Endothelial cell of umbilical vein (primary cell): Measurements from ENCODE around the gene TRIML1. TPM values are rescaled to one million over a fixed set of nuclear protein-coding genes. Genes with fewer than 3 reads are reported as not detected.

ENCODE experiments used
- BruUV-seq: library from RNA; stranded (reverse); fragments of 400-500 nt; replicated peaks from 2 replicates; lab custom pipeline; 2021; lab: Mats Ljungman, UMichigan
- CTCF ChIA-PET: fragments of 300-600, 350-600 bp; sonication (Branson Sonifier 250); formaldehyde crosslinking; loops from one replicate; lab custom pipeline; 2021; ENCODE audit warnings: antibody characterized with exemption, inconsistent platforms; lab: Charles Lee
- POLR2A ChIA-PET: fragments of 300-600, 350-600 bp; sonication (Branson Sonifier 250); formaldehyde crosslinking; loops from one replicate; lab custom pipeline; 2021; ENCODE audit warnings: antibody characterized with exemption, inconsistent platforms; lab: Charles Lee
- DNase-seq: peaks from one replicate; pipeline ENCODE4 v3.0.0-alpha.2; 2011; ENCODE audit warnings: low read depth, low spot score
- FAIRE-seq: peaks from 2 replicates; lab custom pipeline; 2011; peaks lifted over from hg19 to GRCh38; lab: Jason Lieb, UNC
- H2AFZ ChIP-seq: 2 replicates; pipeline ENCODE4 v1.6.0; 2012; ENCODE audit warnings: low read depth, low read length, control low read depth, inconsistent platforms
- H3K27ac ChIP-seq: 2 replicates; pipeline ENCODE4 v1.5.1; 2011; ENCODE audit warnings: low read depth, mild to moderate bottlenecking, control low read depth, low read length, moderate library complexity; ENCODE audit not compliant: insufficient read depth
- H3K27me3 ChIP-seq, 2 experiments: 2 replicates each; pipeline versions ENCODE4 v1.6.0 to v1.6.1; 2011; ENCODE audit warnings: low read length in 2 of 2, mixed read lengths in 1 of 2; ENCODE audit not compliant: control insufficient read depth in 2 of 2, insufficient read depth in 2 of 2
- H3K36me3 ChIP-seq, 2 experiments: 2 replicates in 1 of 2; 3 replicates in 1 of 2; pipeline ENCODE4 v1.5.1; 2011; ENCODE audit warnings: low read length in 2 of 2, mild to moderate bottlenecking in 1 of 2, moderate library complexity in 1 of 2; ENCODE audit not compliant: control insufficient read depth in 2 of 2, insufficient read depth in 2 of 2; ENCODE audit errors: extremely low read depth in 1 of 2
- H3K4me1 ChIP-seq: 3 replicates; pipeline ENCODE4 v1.5.1; 2011; ENCODE audit warnings: mild to moderate bottlenecking, low read length; ENCODE audit not compliant: control insufficient read depth, insufficient read depth; ENCODE audit errors: extremely low read depth
- H3K4me2 ChIP-seq: 2 replicates; pipeline ENCODE4 v1.6.1; 2011; ENCODE audit warnings: low read length, control low read depth, mixed read lengths; ENCODE audit not compliant: insufficient read depth
- H3K4me3 ChIP-seq, 3 experiments: fragments of 200-600 bp in 1 of 3; sonication (generic), shearing (Covaris generic) in 1 of 3; replicated peaks in 1 of 3; 2 replicates each; pipeline ENCODE4 v1.5.1; 2011 to 2016; ENCODE audit warnings: control low read depth in 3 of 3, low read length in 3 of 3, mild to moderate bottlenecking in 2 of 3, inconsistent platforms in 1 of 3, low read depth in 1 of 3, moderate library complexity in 1 of 3; ENCODE audit not compliant: insufficient read depth in 1 of 3
- H3K79me2 ChIP-seq: 2 replicates; pipeline ENCODE4 v1.6.0; 2012; ENCODE audit warnings: low read length, inconsistent platforms; ENCODE audit not compliant: control insufficient read depth, insufficient read depth
- H3K9ac ChIP-seq: replicated peaks from 2 replicates; pipeline ENCODE3; 2011; ENCODE audit warnings: low read length, control low read depth; ENCODE audit not compliant: insufficient read depth; ENCODE audit errors: extremely low read depth
- H3K9me1 ChIP-seq: replicated peaks from 3 replicates; pipeline ENCODE4 v1.6.0; 2011; ENCODE audit warnings: mild to moderate bottlenecking, low read length; ENCODE audit not compliant: control insufficient read depth, insufficient read depth; ENCODE audit errors: extremely low read depth
- H3K9me3 ChIP-seq: replicated peaks from 2 replicates; pipeline ENCODE4 v1.5.1; 2012; ENCODE audit warnings: low read length, inconsistent platforms; ENCODE audit not compliant: control insufficient read depth, insufficient read depth
- H4K20me1 ChIP-seq: replicated peaks from 2 replicates; pipeline ENCODE3; 2011; ENCODE audit warnings: mild to moderate bottlenecking, low read length; ENCODE audit not compliant: control insufficient read depth, insufficient read depth; ENCODE audit errors: extremely low read depth
- EZH2 ChIP-seq: IDR thresholded peaks from 2 replicates; pipeline ENCODE4 v1.6.1; 2012; ENCODE audit warnings: borderline replicate concordance, low read depth, mild to moderate bottlenecking, moderate library complexity, low read length, inconsistent platforms; ENCODE audit not compliant: severe bottlenecking
- FOS ChIP-seq: IDR thresholded peaks from 2 replicates; pipeline ENCODE4 v1.6.1; 2011; ENCODE audit warnings: mild to moderate bottlenecking, low read length, moderate library complexity, borderline replicate concordance; ENCODE audit not compliant: insufficient read depth
- GATA2 ChIP-seq: IDR thresholded peaks from 2 replicates; pipeline ENCODE4 v1.7.0; 2011; ENCODE audit warnings: low read depth, mild to moderate bottlenecking, moderate library complexity, mixed read lengths, low read length; ENCODE audit not compliant: insufficient read length, insufficient read depth
- JUN ChIP-seq: IDR thresholded peaks from 2 replicates; pipeline ENCODE4 v1.6.1; 2011; ENCODE audit warnings: borderline replicate concordance, low read depth; ENCODE audit not compliant: insufficient read length, insufficient read depth
- MYC ChIP-seq: IDR thresholded peaks from one replicate; pipeline ENCODE4 v1.6.1; 2011; ENCODE audit warnings: mild to moderate bottlenecking, low read depth, low read length
- POLR2A ChIP-seq: IDR thresholded peaks from 2 replicates; pipeline ENCODE4 v1.6.1; 2012; ENCODE audit warnings: low read depth, mild to moderate bottlenecking, control low read depth, low read length
- POLR2AphosphoS5 ChIP-seq: IDR thresholded peaks from 2 replicates; pipeline ENCODE4 v1.6.1; 2012; ENCODE audit warnings: low read depth, mild to moderate bottlenecking, control low read depth, low read length, moderate library complexity; ENCODE audit not compliant: insufficient read depth
- dilution Hi-C: fragments of 300-500 bp; cut with MboI; formaldehyde crosslinking; loops from one replicate; pipeline ENCODE4 v1.15.0; 2019; ENCODE audit warnings: low sequenced_read_pairs; ENCODE audit not compliant: extremely low pct_ligation_motif_present
- intact Hi-C: fragments of 100-400 bp; cut with micrococcal nuclease; formaldehyde crosslinking; loops from one replicate; pipeline ENCODE4 v1.10.0; 2022
- polyA plus RNA-seq, 4 experiments: library from polyadenylated mRNA; depleted of rRNA in 3 of 4; stranded (reverse) in 3 of 4; unstranded in 1 of 4; fragments of >200 nt; gene quantifications; 2 replicates each; pipeline versions ENCODE4 v1.2.1 to v1.2.3, GENCODE V29; 2011 to 2012; ENCODE audit warnings: missing spikeins in 1 of 4
- total RNA-seq: library from RNA; stranded (reverse); gene quantifications from 2 replicates; pipeline ENCODE4 v1.2.3, GENCODE V29; 2021
- TF ChIP-seq, protein P1 (sequence below): IDR thresholded peaks from 2 replicates; pipeline ENCODE4 v1.6.1; 2011; ENCODE audit not compliant: insufficient read depth, insufficient read length
- TF ChIP-seq, protein P2 (sequence below), 2 donors: IDR thresholded peaks; 1 replicate in 1 of 2; 2 replicates in 1 of 2; pipeline ENCODE4 v1.5.1; 2011; ENCODE audit warnings: low read length in 2 of 2, mild to moderate bottlenecking in 2 of 2, moderate library complexity in 2 of 2, control low read depth in 1 of 2, inconsistent platforms in 1 of 2, low read depth in 1 of 2; ENCODE audit not compliant: insufficient read depth in 1 of 2; ENCODE audit errors: extremely low read depth in 1 of 2

Gene TRIML1
- total and polyA plus RNA-seq, 2 donors (not counting 3 experiments of a cell fraction or from before 2014, with no cell fraction given) = not detected

DNA sequence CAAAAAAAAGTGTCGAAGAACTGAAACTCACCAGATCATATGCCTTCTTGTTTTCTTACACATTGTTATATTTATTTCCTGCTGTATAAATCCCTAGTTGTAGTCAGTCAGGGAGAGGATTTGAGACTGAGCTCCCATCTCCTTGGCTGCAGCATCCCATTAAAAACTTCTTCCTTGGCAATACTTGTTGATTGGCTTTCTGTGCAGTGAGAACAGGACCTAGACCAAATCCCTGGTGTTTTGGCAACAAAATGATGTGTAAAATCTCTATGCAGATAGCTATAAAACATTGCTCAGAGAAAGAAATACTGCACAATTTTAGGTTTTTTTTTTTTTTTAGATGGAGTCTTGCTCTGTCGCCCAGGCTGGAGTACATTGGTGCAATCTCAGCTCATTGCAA is 47.9 kb downstream of the TRIML1 start:
- no peak for FAIRE-seq
- intact Hi-C loops = no loop called here

More for the DNA sequence above, 47.9 kb downstream of the TRIML1 start:
- Histone ChIP-seq H3K9me3 (peaks cover 1% of the 10 kb centered on the region), H3K36me3 (no peaks in the 10 kb centered on the region), H3K79me2 (no peaks in the 10 kb centered on the region), H4K20me1 (no peaks in the 10 kb centered on the region), H3K4me1 (no peaks in the 10 kb centered on the region), H3K9ac (no peak overlapping the region), H2AFZ (no peak overlapping the region), H3K4me3 (no peak overlapping the region), H3K4me2 (no peak overlapping the region), H3K27me3 (no peaks in the 10 kb centered on the region), H3K27ac (no peak overlapping the region), H3K9me1 (no peaks in the 10 kb centered on the region)
- no TSS peak for BruUV-seq
- TF ChIP-seq, protein P1, sequence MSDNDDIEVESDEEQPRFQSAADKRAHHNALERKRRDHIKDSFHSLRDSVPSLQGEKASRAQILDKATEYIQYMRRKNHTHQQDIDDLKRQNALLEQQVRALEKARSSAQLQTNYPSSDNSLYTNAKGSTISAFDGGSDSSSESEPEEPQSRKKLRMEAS = no peak
- TF ChIP-seq JUN (no peak), EZH2 (no peak), MYC (no peak), POLR2A (no peak), FOS (no peak), POLR2AphosphoS5 (no peak), GATA2 (no peak)
- TF ChIP-seq, protein P2, sequence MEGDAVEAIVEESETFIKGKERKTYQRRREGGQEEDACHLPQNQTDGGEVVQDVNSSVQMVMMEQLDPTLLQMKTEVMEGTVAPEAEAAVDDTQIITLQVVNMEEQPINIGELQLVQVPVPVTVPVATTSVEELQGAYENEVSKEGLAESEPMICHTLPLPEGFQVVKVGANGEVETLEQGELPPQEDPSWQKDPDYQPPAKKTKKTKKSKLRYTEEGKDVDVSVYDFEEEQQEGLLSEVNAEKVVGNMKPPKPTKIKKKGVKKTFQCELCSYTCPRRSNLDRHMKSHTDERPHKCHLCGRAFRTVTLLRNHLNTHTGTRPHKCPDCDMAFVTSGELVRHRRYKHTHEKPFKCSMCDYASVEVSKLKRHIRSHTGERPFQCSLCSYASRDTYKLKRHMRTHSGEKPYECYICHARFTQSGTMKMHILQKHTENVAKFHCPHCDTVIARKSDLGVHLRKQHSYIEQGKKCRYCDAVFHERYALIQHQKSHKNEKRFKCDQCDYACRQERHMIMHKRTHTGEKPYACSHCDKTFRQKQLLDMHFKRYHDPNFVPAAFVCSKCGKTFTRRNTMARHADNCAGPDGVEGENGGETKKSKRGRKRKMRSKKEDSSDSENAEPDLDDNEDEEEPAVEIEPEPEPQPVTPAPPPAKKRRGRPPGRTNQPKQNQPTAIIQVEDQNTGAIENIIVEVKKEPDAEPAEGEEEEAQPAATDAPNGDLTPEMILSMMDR (IDR thresholded peaks at IDR 0.05; ENCODE audit: extremely low read depth in 1 of 2, insufficient read depth in 1 of 2, low read depth in 1 of 2, low read length in 2 of 2) = no peak
- POLR2A ChIA-PET = no interaction called here
- CTCF ChIA-PET = no interaction called here
- DNase-seq = no peak
- dilution Hi-C loops = no loop called here
